OCI-LY3 (cell line): Measurements from ENCODE around the gene NAV1.

Source experiments
- EZH2phosphoT487 ChIP-seq: fragments of 200-600 bp; shearing (Covaris generic); IDR thresholded peaks from 2 replicates; pipeline ENCODE4 v1.6.1; 2018; ENCODE audit warnings: antibody characterized with exemption, mixed run types, low read depth
- TF ChIP-seq, protein P1 (sequence below): fragments of 200-600, 300-600 bp; sonication (generic); IDR thresholded peaks from 2 replicates; pipeline ENCODE4 v1.5.1; 2014; ENCODE audit warnings: antibody characterized with exemption, low read length, low read depth

DNA sequence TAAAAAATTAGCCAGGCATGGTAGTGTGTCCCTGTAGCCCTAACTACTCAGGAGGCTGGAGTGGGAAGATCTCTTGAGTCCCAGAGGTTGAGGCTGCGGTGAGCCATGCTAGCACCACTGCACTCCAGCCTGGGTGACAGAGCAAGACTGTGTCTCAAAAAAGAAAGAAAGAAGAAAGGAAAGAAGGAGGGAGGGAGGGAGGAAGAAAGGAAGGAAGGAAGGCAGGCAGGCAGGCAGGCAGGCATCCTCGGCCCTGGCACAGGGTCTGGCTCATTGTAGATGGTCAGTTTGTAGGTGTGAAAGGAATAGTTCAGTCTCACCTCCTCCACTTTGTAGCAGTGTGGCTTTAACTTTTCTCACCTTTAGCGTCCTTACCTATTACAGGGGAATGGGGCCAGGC lies 25.0 kb downstream of the NAV1 start:
- TF ChIP-seq, protein P1, sequence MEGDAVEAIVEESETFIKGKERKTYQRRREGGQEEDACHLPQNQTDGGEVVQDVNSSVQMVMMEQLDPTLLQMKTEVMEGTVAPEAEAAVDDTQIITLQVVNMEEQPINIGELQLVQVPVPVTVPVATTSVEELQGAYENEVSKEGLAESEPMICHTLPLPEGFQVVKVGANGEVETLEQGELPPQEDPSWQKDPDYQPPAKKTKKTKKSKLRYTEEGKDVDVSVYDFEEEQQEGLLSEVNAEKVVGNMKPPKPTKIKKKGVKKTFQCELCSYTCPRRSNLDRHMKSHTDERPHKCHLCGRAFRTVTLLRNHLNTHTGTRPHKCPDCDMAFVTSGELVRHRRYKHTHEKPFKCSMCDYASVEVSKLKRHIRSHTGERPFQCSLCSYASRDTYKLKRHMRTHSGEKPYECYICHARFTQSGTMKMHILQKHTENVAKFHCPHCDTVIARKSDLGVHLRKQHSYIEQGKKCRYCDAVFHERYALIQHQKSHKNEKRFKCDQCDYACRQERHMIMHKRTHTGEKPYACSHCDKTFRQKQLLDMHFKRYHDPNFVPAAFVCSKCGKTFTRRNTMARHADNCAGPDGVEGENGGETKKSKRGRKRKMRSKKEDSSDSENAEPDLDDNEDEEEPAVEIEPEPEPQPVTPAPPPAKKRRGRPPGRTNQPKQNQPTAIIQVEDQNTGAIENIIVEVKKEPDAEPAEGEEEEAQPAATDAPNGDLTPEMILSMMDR, result no peak
- TF ChIP-seq EZH2phosphoT487, result no peak
